Measurements from ENCODE around the gene ATRIP.

ATRIP gene

DNA sequence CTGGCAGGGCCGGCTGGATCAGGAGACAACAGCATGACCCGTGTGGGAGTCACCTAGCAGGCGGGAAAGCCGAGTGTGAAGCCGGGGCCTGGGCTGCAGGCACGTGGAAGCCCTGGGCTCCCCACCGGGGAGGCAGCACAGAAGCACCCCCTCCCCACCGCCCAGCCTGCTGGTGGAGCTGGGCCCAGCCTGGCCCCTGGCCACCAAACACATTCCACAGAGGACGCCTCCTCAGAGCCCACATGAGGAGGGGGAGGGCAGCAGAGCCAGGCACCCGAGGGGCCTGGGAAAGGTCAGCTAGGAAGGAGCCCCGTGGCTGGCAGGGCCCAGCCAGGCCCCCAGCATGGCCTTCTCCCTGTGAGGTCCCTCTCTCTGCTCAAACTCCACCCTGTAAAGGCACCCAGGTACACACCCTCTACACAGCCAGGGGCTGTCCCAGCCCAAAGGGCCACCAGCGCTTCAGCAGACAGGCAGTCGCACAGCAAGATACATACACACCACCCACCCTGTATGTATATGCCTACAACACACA lies 21.2 kb upstream of the ATRIP start:
- no peak for DNase-seq

DNA sequence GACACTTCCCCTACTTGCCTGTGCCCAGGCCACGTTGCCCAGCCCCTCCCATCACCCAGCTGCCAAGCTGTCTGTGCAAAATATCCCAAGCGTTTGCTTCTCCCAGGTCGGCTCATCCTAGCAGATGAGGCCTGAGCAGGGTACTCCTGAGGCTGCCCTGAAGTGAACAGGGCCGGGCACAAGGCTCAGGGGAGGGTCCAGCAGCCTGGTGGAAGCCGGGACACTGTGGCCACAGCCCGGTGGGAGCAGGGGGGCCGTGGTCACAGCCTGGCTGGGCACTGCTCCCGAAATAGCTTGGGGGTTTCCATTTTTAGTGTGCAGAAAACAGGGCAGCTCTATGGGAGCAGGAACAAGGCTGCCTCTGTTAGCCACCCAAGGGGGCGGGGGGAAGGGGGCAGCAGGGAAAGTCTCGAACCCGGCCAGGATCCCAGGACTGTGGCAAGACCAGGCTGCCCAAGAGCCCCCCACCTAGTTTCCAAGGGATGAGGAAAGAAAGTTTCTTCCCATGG lies 20.1 kb upstream of the ATRIP start:
- no peak for DNase-seq

DNA sequence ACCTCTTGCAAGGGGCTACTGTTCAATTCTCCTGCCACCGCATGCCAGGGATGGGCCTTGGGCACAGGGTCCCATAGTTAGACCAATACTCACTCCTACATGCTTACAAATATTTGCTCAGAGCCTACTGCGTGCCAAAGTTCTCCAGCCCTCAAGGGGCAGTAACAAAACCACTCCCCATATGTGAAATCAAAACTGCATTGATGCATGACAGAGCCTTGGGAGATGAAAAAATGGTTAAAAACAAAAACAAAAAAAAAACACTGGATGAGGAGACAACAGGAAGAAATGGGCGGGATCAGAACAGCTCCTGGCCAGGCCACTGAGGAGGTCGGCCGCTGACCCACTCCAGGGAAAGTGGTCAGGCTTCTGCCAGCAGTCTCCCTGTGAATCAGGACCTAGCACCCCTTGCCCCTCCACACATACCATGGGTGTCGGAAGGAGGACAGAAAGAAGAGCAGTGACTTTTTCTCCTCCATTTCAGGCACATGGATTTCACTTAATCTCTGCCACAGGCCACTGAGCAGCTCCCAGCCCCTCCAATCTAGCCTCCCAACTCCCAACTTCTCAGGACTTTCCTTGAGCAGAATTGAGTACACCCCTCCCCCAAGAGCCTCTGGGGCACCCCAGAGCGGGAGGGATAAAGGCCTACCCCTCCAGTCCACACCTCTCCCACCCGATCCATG lies 19.4 kb upstream of the ATRIP start:
- DNase-seq, result no peak

DNA sequence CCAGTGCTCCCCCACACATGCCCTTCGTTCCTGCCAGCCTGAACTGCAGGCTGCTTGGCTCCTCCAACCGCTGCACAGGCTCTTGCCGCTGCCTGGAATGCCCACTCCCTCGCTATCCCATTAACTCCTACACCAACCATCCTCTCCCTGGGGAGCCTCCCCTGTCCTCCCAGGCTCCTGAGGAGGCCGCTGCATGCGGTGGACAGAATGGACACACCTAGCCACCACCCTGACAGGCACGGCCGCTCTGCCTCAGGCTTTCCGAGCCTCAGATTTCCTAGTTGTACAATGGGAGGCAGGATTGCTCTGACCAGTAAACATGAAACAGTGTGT lies 18.9 kb upstream of the ATRIP start:
- no peak for DNase-seq

DNA sequence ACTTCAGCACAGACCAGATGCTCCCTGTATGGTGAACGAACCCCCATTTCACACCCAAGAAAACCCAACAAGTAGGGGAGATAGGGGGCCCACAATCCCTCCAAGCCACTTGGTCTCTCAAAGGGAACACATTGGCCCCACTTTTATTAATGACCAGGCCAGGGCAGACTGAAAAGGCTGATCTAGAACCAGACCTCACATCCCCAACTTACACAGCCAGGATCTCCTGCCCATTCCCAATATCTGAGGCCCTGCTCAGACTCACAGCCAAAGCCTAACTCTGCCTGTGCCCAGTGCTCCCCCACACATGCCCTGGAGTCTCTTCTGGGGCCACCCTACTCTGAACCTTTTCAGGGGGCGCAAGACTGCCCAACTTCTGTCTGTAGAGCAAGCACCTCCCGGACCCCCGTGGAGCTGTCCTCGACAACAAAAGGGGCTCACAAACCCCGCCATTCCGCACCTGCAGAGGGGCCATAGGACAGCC lies 18.4 kb upstream of the ATRIP start:
- DNase-seq, result no peak

DNA sequence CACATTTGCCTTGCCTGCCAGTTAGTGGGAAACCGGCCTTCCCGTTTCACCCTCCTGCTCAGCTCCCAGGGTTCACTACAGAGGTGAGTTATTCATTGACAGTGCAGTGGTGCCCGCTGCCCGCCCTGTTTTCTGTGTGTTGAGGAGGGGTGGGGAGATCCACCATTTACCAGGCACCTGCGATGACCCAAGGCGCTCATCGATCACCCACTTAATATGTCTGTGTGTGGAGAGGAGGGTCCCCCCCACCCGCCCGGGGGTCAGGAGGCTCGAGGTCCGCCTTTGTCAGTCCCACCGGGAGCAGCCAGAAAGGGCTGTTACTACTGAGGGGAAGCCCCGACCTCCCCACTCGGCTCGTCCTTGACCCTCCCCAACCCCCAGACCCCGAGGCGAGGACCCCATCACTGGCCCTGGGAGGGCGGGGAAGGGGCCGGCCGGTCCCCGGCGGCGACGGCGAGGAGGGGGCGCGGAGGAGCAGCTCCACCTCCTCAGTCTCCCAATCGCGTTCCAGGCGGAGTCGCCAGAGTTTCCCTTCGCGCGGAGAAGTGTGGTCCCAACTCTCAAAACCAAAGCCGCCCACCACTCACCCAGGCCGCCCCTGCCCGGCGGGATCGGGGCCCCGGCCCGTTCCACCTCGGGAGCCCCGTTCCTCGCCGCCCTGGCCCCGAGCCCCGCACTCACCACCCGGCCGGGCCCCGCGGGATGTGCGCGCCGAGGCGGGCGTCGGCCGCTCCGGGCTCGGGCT lies 17.8 kb upstream of the ATRIP start:
- no peak for DNase-seq

DNA sequence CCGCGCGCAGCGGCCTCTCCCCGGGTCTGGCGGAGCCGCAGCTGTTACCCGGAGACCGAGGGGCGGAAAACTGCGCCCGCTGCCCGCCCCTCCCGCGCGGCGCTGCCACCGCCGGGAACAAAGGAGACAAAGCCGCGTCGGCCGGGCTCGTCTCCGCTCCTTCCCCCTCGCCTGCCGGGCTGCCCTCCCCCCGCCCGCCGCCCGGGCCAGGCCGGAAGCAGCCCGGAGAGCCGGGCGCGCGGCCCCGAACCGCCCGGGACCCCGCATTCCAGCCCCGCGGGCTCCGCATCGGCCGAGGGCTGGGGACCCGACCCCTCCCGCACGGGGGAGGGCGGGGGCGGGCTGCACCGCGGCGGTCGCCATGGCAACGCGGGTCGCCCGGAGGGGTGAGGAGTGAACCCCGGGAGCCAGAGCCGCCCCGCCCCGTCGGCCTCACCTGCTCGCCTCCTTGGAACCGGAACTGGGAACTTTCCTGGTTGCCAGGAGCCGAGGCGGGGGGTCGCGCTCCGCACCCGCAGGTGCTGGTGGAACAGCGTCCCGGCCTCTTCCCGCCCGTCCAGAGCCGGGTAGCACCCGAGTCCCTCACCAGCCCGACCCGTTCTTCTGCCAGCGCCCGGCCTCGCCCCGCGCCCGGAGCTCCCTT lies 17.1 kb upstream of the ATRIP start:
- DNase-seq, result peak; percentile 62

DNA sequence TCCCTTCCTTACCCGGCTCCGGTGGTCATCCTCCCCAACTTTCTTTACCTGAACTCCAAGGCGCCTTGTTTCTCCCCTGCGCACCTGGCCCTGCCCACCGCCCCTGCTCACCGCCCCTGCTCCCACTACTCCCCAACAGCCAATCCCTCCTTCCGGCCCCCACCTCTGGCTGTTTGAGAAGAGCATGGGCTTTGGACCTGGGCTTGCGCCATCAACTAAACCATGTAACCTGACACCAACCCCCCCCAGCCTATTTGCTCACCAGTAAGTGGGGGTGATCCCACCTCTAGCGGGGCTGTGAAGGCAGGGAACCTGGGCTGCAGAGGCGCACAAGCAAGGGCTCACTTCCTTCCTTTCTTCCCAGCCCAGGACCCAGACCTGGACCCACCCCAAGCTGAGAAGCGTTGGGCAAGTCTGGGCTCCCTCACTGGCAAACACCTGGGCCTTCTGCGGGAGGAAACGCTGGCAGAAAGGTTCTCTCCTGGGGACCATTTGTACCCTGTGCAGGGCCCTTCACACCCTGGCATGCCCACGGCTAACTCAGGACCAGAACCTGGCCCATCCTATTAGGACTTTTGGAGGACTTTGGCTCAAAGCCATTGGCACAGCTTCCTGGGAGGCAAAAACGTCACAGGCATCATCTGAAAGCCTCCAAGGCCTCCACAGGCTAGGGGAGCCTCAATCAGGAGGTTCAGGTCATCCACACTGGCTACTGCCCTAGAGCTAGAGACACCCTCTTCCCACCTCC lies 16.4 kb upstream of the ATRIP start, which contains the start of gene PLXNB1:
Gene PLXNB1 (minus strand): TSS at position 127 of the 748 bp plus-strand sequence. CDS start 5,475 bp downstream, outside the sequence.
- no peak for DNase-seq

DNA sequence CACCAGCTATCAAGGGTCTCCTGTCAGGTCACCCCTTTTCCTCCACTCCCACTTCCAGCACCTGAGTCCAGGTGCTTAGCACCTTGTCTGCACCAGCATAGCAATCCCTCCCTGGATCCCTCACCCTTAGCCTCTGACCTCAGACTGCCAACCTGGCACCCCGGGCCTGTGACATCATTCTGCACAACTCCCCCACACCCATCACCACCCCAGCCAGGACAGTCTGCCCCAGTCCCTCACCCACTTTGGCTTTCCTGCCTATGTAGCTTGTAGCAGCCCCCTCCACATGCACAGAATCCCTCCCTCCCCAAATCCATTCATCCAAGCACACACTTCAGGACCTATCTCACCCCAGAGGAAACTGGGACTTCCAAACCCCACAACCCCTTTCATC lies 15.8 kb upstream of the ATRIP start:
- DNase-seq, result no peak

DNA sequence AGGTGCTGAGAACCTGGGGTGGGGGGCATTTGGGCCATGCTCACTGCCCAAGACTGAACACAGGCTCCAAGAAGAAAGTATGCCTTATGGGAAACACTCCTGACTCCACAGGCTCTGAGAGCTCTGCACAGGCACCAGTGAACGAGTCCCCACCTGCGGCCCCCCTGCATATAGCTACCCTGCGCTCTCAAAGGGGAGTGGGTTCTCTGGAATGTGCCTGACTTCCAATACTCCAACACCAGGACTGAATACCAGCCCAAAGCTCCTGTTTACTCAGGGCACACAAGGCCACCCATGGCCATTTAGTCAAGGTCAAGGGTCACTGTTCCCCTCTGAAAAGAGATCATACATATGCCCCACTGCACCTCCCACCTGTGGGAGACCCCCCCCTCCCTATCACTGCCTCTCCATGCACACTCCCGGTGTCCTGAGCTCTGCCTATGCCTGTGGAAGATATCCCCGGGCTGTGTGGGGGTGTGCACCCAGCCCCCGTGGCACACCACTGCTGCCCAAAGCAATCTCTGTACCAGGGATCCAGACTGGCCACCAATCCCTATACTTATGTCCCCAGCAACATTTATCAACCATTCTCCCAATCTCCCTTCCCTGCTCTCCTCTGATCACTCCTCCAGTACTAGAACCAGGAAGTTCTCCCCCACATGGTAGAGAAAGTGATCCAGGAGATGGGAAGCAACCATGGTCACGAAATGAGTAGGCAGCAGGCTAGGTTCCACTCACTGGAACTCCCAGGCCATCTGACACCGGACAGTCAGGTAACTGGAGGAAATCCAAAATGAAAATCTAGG lies 15.1 kb upstream of the ATRIP start:
- DNase-seq, result no peak

DNA sequence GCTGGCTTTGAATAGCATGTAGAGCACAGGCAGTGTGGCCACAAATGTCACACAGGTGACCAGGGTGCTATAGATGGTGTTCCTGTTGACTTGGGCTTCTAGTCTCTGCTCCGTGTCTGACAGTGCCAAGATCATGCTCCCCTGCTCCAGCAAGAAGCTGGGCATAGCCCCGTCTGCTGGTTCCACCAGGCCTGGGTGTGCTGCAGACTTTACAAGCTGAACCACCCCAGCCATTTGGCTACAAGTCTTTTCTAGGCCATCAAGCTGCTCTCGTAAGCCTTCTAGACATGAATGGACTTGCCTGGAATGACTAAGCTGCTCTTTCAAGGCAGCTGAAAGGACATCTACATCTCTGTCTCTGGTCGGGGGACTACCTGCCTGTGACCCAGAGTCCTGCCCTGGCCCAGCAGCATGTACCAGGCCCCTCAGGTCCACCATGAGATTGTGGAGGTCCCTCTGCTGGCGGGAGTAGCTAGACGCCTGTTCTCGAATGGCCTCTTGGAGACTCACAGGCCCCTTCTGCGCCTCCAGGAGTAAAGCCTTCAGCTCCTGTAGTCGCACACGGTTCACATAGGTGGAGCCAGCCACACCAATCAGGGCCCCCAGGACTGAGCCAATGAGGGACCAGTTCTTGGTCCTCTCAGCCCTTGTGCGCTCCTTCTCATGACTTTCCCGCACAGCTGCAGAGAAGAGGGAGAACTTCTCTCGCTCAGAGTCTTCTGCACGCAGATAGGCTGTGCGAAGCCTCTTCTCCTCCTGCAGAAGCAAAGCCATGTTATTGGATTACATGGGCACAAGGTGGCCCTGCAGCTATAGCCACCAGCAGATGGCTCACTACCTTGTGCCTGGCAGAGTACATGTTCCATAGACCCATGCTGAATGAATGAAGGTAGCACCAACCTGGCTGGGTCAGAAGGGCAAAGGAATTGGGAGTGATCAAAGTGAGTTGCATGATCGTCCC lies 13.8 kb upstream of the ATRIP start:
- no peak for DNase-seq

DNA sequence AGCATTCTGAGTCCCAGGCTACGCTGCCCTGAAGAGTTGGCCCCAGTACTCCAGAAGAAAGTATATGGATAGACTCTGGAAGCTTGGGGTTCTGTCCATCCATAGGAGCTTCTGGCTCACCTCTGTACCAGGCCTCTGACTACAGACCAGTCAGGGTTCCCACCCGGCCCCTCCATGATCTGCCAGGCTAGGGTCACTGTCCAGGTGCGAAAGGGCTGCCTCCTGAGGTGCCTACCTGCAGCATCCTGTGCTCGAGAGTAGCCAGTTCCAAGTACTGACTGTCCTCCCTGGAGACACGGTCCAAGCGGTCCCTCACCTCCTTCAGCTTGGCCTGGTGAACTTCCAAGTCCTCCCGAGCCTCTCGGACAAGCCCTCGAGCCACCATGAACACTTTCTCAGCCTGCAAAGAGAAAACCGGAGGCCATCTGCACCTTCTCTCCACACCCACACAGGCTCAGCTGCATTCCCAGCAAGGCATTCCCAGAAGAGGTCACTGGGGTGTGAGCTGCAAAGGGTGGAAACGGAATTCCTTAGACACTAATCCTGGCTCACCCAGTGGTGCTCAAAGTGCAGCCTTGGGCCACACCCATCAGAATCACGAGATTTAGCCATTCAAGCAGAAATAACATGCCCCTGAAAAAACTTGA lies 12.9 kb upstream of the ATRIP start:
- DNase-seq, result no peak

DNA sequence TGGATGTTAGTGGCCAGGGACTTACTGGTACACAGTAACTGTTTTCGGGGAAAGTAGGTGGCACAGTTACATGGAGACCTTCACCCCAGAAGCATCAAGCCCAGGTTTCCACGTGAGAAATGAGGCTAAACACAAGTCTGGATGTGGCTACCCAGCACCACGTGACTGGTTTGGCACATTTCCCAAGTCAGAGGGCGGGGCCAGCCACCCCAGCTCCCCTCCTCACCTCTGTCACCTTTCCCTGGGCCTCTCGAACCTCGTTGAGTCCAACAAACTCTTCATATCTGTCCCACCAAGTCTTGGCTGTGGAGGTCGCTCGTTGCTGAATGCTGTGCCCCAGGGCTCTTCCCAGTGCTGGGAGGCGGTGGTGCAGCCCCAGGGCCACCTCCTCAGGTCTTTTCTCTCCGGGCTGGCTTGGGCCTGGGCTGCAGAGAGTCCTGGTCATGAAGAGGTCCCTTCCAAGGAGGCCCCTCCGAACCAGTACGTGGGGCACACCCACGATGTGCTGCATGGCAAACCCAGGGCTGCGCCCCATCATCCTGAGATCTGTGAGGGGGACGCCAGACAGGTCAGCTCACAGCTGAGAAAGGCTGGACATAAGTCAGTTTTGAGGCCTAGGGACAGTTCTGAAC lies 11.8 kb upstream of the ATRIP start:
- no peak for DNase-seq

DNA sequence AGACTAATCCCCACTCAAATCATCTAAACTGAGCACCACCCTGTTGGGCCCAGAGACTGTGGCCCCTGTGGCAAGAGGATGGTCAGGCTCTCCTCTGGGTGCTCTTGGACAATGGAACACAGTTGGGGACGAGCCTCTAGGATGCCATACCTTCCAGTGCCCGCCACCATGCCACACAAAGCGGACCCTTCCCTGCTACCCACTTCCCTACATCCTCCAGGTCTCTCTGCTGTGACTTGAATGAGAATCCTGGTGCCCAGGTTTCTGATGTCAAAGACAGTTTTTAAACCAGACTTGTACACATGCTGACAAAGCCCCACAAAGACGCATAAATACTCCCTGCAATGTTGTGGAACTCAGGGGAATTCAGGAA lies 11.3 kb upstream of the ATRIP start:
- no peak for DNase-seq

DNA sequence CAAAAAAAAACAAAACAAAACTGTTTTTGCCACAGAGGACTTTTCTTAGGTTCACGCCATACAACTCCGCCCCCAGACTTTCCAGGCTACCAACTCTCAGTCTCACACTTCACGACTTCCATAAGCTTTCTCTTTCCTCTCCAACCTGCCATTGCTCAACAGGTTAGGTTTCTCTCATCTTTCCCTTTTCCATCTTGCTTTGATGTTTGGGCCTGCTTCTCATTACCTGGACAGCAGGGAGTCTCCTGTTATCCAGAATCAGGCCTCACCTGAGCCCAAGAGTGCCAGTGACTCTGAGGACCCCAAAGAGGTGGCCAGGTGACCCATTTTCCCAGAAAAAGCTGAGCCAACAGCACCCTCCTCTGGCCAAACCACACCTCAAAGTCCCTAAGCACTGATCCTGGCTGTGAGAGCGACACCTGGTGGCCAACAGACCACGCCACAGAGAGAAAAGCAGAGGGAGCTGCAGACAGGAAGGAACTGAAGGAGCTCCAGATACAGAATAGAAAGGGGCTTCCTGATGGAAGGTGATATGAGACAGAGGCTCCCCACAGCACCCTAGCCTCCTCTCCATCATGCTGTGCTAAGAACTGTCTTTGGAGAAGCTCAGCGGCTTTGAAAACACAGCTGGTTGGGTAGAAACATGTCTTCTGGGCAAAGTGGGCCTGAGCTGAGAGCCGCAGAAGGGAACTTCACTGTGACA lies 10.6 kb upstream of the ATRIP start:
- DNase-seq, result peak; percentile 84

DNA sequence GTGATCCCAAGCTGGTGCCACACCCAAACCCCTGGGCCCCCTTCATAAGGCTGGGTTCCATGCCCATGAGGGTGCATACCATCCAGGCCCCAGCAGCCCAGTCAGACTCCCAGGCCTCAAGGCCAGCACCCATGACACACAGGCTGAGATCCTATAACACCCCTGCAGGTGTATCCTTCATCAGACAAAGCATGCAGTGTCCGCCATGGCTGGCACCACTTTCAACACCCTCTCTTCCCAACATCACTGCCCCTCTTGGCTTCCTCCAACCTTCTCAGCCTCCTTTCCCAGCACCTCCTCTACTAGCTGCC lies 10.1 kb upstream of the ATRIP start:
- no peak for DNase-seq

DNA sequence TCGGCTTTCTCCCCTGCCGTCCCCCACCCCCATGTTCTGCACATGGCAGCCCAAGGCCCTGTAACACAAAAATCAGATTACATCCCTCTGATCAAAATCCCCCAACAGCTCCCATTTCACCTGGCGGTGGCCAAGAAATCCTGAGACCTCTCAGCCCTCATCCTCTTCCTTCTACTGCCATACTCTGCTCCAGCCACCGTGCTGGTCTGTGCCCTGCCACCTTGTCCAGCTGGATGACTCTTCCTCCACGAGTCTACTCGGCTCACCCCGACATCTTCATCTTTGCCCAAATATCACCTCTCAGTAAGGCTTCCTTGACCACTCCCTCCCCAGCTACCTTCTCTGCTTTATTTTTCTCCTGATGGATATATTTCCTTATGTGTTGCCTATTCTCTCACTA lies 9.7 kb upstream of the ATRIP start:
- DNase-seq, result no peak

DNA sequence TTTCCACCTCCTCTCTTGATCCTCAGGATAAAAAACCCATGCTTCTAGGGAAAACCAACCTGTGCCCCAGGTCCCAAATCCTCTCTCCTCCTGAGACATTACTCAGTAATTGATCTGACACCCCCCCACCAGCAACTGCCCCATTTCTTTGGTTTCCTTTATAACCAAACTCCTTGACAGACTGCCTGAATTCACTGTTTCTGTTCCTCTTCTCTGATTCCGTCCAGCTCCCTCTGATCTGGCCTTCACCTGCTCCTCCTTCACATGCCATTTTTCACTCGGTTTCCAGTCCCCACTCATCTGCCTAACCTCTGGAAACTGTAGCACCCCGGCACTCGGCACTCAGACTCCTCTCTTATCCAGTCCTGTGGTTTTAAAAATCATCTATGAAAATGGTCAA lies 8.7 kb upstream of the ATRIP start:
- DNase-seq, result no peak

Data from effector CD4-positive, alpha-beta T cell (primary cell).